DND-41 (cell line): ENCODE results near the gene TTLL13.

Experiments used
- ATAC-seq: fragments of 200-7000 bp; cut with Tn5 transposase; 3 replicates; pipeline ENCODE4 v1.9.1; 2021; ENCODE audit warnings: low read depth; ENCODE audit not compliant: insufficient read depth
- DNase-seq: peaks from one replicate; pipeline ENCODE4 v3.0.0-alpha.2; 2020
- H2AFZ ChIP-seq: 2 replicates; pipeline ENCODE4 v1.6.0; 2012; ENCODE audit warnings: low read depth, low read length
- H3K27ac ChIP-seq: 2 replicates; pipeline ENCODE4 v1.5.1; 2012; ENCODE audit warnings: low read length, inconsistent platforms
- H3K27me3 ChIP-seq: fragments of 200-600 bp; sonication (generic); 2 replicates; pipeline ENCODE4 v1.6.0; 2012; ENCODE audit warnings: low read length, mild to moderate bottlenecking, inconsistent platforms; ENCODE audit not compliant: insufficient read depth, poor library complexity
- H3K36me3 ChIP-seq: 2 replicates; pipeline ENCODE4 v1.5.1; 2012; ENCODE audit warnings: low read length, inconsistent platforms; ENCODE audit not compliant: insufficient read depth
- H3K4me1 ChIP-seq: 2 replicates; pipeline ENCODE4 v1.5.1; 2012; ENCODE audit warnings: mild to moderate bottlenecking, low read length; ENCODE audit not compliant: insufficient read depth
- H3K4me2 ChIP-seq: 2 replicates; pipeline ENCODE4 v1.6.0; 2012; ENCODE audit warnings: mild to moderate bottlenecking, moderate library complexity, low read length, inconsistent platforms; ENCODE audit not compliant: insufficient read depth
- H3K4me3 ChIP-seq, 2 experiments: fragments of 200-600 bp in 1 of 2; shearing (Covaris generic) in 1 of 2; 2 replicates each; pipeline ENCODE4 v1.5.1; 2012 to 2016; ENCODE audit warnings: inconsistent platforms in 2 of 2, low read length in 2 of 2, mild to moderate bottlenecking in 2 of 2, low read depth in 1 of 2, moderate library complexity in 1 of 2
- H3K79me2 ChIP-seq: 2 replicates; pipeline ENCODE4 v1.6.0; 2012; ENCODE audit warnings: low read length, inconsistent platforms; ENCODE audit not compliant: insufficient read depth
- H3K9ac ChIP-seq: 2 replicates; pipeline ENCODE4 v1.6.0; 2012; ENCODE audit warnings: low read depth, mild to moderate bottlenecking, inconsistent platforms, low read length, moderate library complexity
- H3K9me3 ChIP-seq: 2 replicates; pipeline ENCODE4 v1.5.1; 2012; ENCODE audit warnings: low read length, moderate library complexity, mild to moderate bottlenecking, inconsistent platforms; ENCODE audit not compliant: insufficient read depth, severe bottlenecking
- H4K20me1 ChIP-seq: 2 replicates; pipeline ENCODE4 v1.6.0; 2012; ENCODE audit warnings: low read length; ENCODE audit not compliant: insufficient read depth
- CTCF ChIP-seq: IDR thresholded peaks from 2 replicates; pipeline ENCODE4 v1.5.1; 2012; ENCODE audit warnings: borderline replicate concordance, low read length, moderate library complexity, mild to moderate bottlenecking; ENCODE audit not compliant: poor library complexity, severe bottlenecking; ENCODE audit errors: extremely low read depth
- EZH2 ChIP-seq: IDR thresholded peaks from 3 replicates; pipeline ENCODE4 v1.6.1; 2012; ENCODE audit warnings: borderline replicate concordance, low read depth, mild to moderate bottlenecking, moderate library complexity, low read length, inconsistent platforms; ENCODE audit not compliant: severe bottlenecking

TTLL13 gene

GRCh38 chr15:90208356-90208755, 41.0 kb upstream of the TTLL13 start:
- Histone ChIP-seq H3K9ac (no peak overlapping the region), H3K4me2 (no peak overlapping the region), H4K20me1 (no peaks in the 10 kb centered on the region), H3K36me3 (no peaks in the 10 kb centered on the region), H3K9me3 (no peaks in the 10 kb centered on the region), H3K27me3 (no peaks in the 10 kb centered on the region), H3K4me3 (no peak overlapping the region), H3K4me1 (no peaks in the 10 kb centered on the region), H3K27ac (no peak overlapping the region), H2AFZ (no peak overlapping the region), H3K79me2 (no peaks in the 10 kb centered on the region)
- TF ChIP-seq EZH2 (no peak), CTCF (no peak)
- DNase-seq (no peak), ATAC-seq (no peak)

GRCh38 chr15:90209591-90209990, 39.8 kb upstream of the TTLL13 start:
- ATAC-seq, result no peak
- Histone ChIP-seq H3K4me2 (no peak overlapping the region), H3K79me2 (no peaks in the 10 kb centered on the region)

GRCh38 chr15:90210593-90210992, 38.8 kb upstream of the TTLL13 start:
- ATAC-seq, result no peak
- no peak for DNase-seq
- Histone ChIP-seq H3K27ac (no peak overlapping the region), H2AFZ (no peak overlapping the region), H3K27me3 (no peaks in the 10 kb centered on the region), H3K4me3 (no peak overlapping the region), H3K9ac (no peak overlapping the region), H3K79me2 (no peaks in the 10 kb centered on the region), H3K9me3 (no peaks in the 10 kb centered on the region), H3K36me3 (no peaks in the 10 kb centered on the region), H3K4me1 (no peaks in the 10 kb centered on the region), H4K20me1 (no peaks in the 10 kb centered on the region), H3K4me2 (no peak overlapping the region)
- TF ChIP-seq CTCF (no peak), EZH2 (no peak)

More at GRCh38 chr15:90209591-90209990, 39.8 kb upstream of the TTLL13 start:
- Histone ChIP-seq H3K9ac (no peak overlapping the region), H3K4me1 (no peaks in the 10 kb centered on the region), H3K4me3 (no peak overlapping the region), H3K27me3 (no peaks in the 10 kb centered on the region), H2AFZ (no peak overlapping the region), H4K20me1 (no peaks in the 10 kb centered on the region), H3K9me3 (no peaks in the 10 kb centered on the region), H3K36me3 (no peaks in the 10 kb centered on the region), H3K27ac (no peak overlapping the region)
- TF ChIP-seq CTCF (no peak), EZH2 (no peak)
- DNase-seq, result no peak

- no peak for DNase-seq
- no peak for ATAC-seq
- no peaks in the 10 kb centered on the region for H3K4me1 ChIP-seq
- H3K9ac ChIP-seq, result no peak overlapping the region
- H3K27me3 ChIP-seq, result no peaks in the 10 kb centered on the region
- H4K20me1 ChIP-seq, result no peaks in the 10 kb centered on the region
- no peak overlapping the region for H3K4me2 ChIP-seq
- H3K9me3 ChIP-seq, result no peaks in the 10 kb centered on the region
- H2AFZ ChIP-seq, result no peak overlapping the region
- no peaks in the 10 kb centered on the region for H3K36me3 ChIP-seq
- TF ChIP-seq CTCF (no peak), EZH2 (no peak)
- no peaks in the 10 kb centered on the region for H3K79me2 ChIP-seq
- H3K27ac ChIP-seq, result no peak overlapping the region
- no peak overlapping the region for H3K4me3 ChIP-seq
Measured at GRCh38 chr15:90211009-90211408, 38.3 kb upstream of the TTLL13 start.
